ENCODE data around the gene MMP17.

Gene MMP17

GRCh38 chr12:131853832-131854797 is 25.9 kb downstream of the MMP17 start:
- TF ChIP-seq TAF1 (IDR thresholded peaks at IDR 0.05; ENCODE audit: borderline replicate concordance, insufficient read depth, low read length) (no peak), POLR2AphosphoS5 (IDR thresholded peaks at IDR 0.05; ENCODE audit: low read depth, low read length) (no peak), REST (IDR thresholded peaks at IDR 0.05; ENCODE audit: insufficient read depth in 1 of 2, low read depth in 2 of 2, low read length in 2 of 2) (no peak), SIN3A (IDR thresholded peaks at IDR 0.05; ENCODE audit: borderline replicate concordance, insufficient read depth, low read length) (no peak), FOXP2 (optimal IDR thresholded peaks at IDR 0.05; ENCODE audit: borderline replicate concordance, extremely low read depth, extremely low read length, insufficient read depth) (no peak)

GRCh38 chr12:131854861-131855476 is 26.8 kb downstream of the MMP17 start:
- TF ChIP-seq SIN3A (IDR thresholded peaks at IDR 0.05; ENCODE audit: borderline replicate concordance, insufficient read depth, low read length), result no peak
- no peak for TF ChIP-seq POLR2AphosphoS5 (IDR thresholded peaks at IDR 0.05; ENCODE audit: low read depth, low read length)
- no peak for TF ChIP-seq FOXP2 (optimal IDR thresholded peaks at IDR 0.05; ENCODE audit: borderline replicate concordance, extremely low read depth, extremely low read length, insufficient read depth)
- no peak for TF ChIP-seq REST (IDR thresholded peaks at IDR 0.05; ENCODE audit: insufficient read depth in 1 of 2, low read depth in 2 of 2, low read length in 2 of 2)
- no peak for TF ChIP-seq TAF1 (IDR thresholded peaks at IDR 0.05; ENCODE audit: borderline replicate concordance, insufficient read depth, low read length)

- TF ChIP-seq POLR2AphosphoS5 (IDR thresholded peaks at IDR 0.05; ENCODE audit: low read depth, low read length) (no peak), REST (IDR thresholded peaks at IDR 0.05; ENCODE audit: insufficient read depth in 1 of 2, low read depth in 2 of 2, low read length in 2 of 2) (no peak), TAF1 (IDR thresholded peaks at IDR 0.05; ENCODE audit: borderline replicate concordance, insufficient read depth, low read length) (no peak), FOXP2 (optimal IDR thresholded peaks at IDR 0.05; ENCODE audit: borderline replicate concordance, extremely low read depth, extremely low read length, insufficient read depth) (no peak), SIN3A (IDR thresholded peaks at IDR 0.05; ENCODE audit: borderline replicate concordance, insufficient read depth, low read length) (no peak)
These were observed 27.4 kb downstream of the MMP17 start for GRCh38 chr12:131855521-131856142.

- no peak for TF ChIP-seq TAF1 (IDR thresholded peaks at IDR 0.05; ENCODE audit: borderline replicate concordance, insufficient read depth, low read length)
- no peak for TF ChIP-seq SIN3A (IDR thresholded peaks at IDR 0.05; ENCODE audit: borderline replicate concordance, insufficient read depth, low read length)
- no peak for TF ChIP-seq FOXP2 (optimal IDR thresholded peaks at IDR 0.05; ENCODE audit: borderline replicate concordance, extremely low read depth, extremely low read length, insufficient read depth)
- no peak for TF ChIP-seq REST (IDR thresholded peaks at IDR 0.05; ENCODE audit: insufficient read depth in 1 of 2, low read depth in 2 of 2, low read length in 2 of 2)
- TF ChIP-seq POLR2AphosphoS5 (IDR thresholded peaks at IDR 0.05; ENCODE audit: low read depth, low read length), result no peak
These were observed 28.3 kb downstream of the MMP17 start for GRCh38 chr12:131856366-131857097.

Data from PFSK-1 (cell line).